Common myeloid progenitor, CD34-positive (primary cell): Measurements from ENCODE around the gene LRRTM2.

Experiments used
- CTCF ChIA-PET: fragments of 350-600 bp; sonication (Branson Sonifier 250); formaldehyde crosslinking; loops from one replicate; lab custom pipeline; 2021; ENCODE audit warnings: antibody characterized with exemption; lab: Charles Lee
- POLR2A ChIA-PET: fragments of 350-600 bp; sonication (Branson Sonifier 250); formaldehyde crosslinking; loops from one replicate; lab custom pipeline; 2021; ENCODE audit warnings: antibody characterized with exemption; lab: Charles Lee
- DNase-seq, 3 donors: peaks; one replicate each; pipeline versions ENCODE4 v3.0.0 to v3.0.0-alpha.2; 2013
- H3K27ac ChIP-seq, 2 experiments: 1 replicate in 1 of 2; 2 replicates in 1 of 2; pipeline ENCODE4 v1.7.0; 2013; ENCODE audit warnings: inconsistent platforms in 2 of 2, low read length in 2 of 2, mild to moderate bottlenecking in 2 of 2, low read depth in 1 of 2, moderate library complexity in 1 of 2; ENCODE audit not compliant: severe bottlenecking in 2 of 2, insufficient read depth in 1 of 2, poor library complexity in 1 of 2
- H3K27me3 ChIP-seq, 5 experiments: replicated peaks in 2 of 5; 1 replicate in 3 of 5; 2 replicates in 2 of 5; pipeline versions ENCODE4 v1.6.1 to v1.7.0; 2013; ENCODE audit warnings: low read length in 4 of 5, mild to moderate bottlenecking in 2 of 5, moderate library complexity in 2 of 5, inconsistent platforms in 1 of 5; ENCODE audit not compliant: insufficient read depth in 5 of 5, control insufficient read depth in 4 of 5
- H3K36me3 ChIP-seq, 4 experiments: 1 replicate in 2 of 4; 2 replicates in 2 of 4; pipeline versions ENCODE4 v1.6.1 to v1.7.0; 2013; ENCODE audit warnings: low read length in 3 of 4, control low read depth in 1 of 4, mild to moderate bottlenecking in 1 of 4; ENCODE audit not compliant: control insufficient read depth in 4 of 4, insufficient read depth in 4 of 4
- H3K4me1 ChIP-seq, 4 experiments: 1 replicate in 3 of 4; 2 replicates in 1 of 4; pipeline versions ENCODE4 v1.6.1 to v1.7.1; 2013; ENCODE audit warnings: low read length in 3 of 4, mild to moderate bottlenecking in 3 of 4, control low read depth in 1 of 4, inconsistent platforms in 1 of 4, moderate library complexity in 1 of 4; ENCODE audit not compliant: control insufficient read depth in 4 of 4, insufficient read depth in 4 of 4; ENCODE audit errors: control extremely low read depth in 1 of 4
- H3K4me3 ChIP-seq, 7 experiments: 1 replicate in 4 of 7; 2 replicates in 3 of 7; pipeline versions ENCODE4 v1.5.1 to v1.7.0; 2013; ENCODE audit warnings: mild to moderate bottlenecking in 7 of 7, low read length in 6 of 7, moderate library complexity in 6 of 7, inconsistent platforms in 2 of 7, low read depth in 2 of 7, control low read depth in 1 of 7; ENCODE audit not compliant: insufficient read depth in 4 of 7, control insufficient read depth in 1 of 7; ENCODE audit errors: extremely low read depth in 1 of 7
- H3K9me3 ChIP-seq, 5 experiments: 1 replicate in 4 of 5; 2 replicates in 1 of 5; pipeline versions ENCODE4 v1.6.1 to v1.7.1; 2013; ENCODE audit warnings: low read length in 4 of 5, mild to moderate bottlenecking in 2 of 5, inconsistent platforms in 1 of 5, low read depth in 1 of 5, moderate library complexity in 1 of 5; ENCODE audit not compliant: control insufficient read depth in 4 of 5, insufficient read depth in 2 of 5; ENCODE audit errors: control extremely low read depth in 1 of 5
- WGBS: methylation state at CpG from one replicate; pipeline ENCODE4 v1.1.5; 2013; ENCODE audit not compliant: insufficient coverage; 5-methylcytosine and 5-hydroxymethylcytosine counted together

LRRTM2 gene

GRCh38 chr5:138853132-138853531, 22.0 kb downstream of the LRRTM2 start:
- ChIA-PET POLR2A (no interaction called here), CTCF (interaction anchor here (1.4 kb wide), 1 partner anchor 64 kb away, joined by 5 read pairs; no protein-coding TSS in a partner anchor)
- Histone ChIP-seq H3K4me3 (no peak overlapping the region), H3K9me3 (no peaks in the 10 kb centered on the region), H3K27me3 (no peaks in the 10 kb centered on the region), H3K27ac (no peak overlapping the region), H3K4me1 (peaks cover 0 to 4% (median under 1%) of the 10 kb centered on the region in 4 experiments), H3K36me3 (no peaks in the 10 kb centered on the region)
- WGBS, result 100% methylated on average over 1 of the region's 9 CpGs
- no peak for DNase-seq

- H3K4me3 ChIP-seq, result no peak overlapping the region
- H3K27ac ChIP-seq, result no peak overlapping the region
- CTCF ChIA-PET, result no interaction called here
These were observed 24.2 kb downstream of the LRRTM2 start for GRCh38 chr5:138850865-138851435.

GRCh38 chr5:138849882-138850281, 25.3 kb downstream of the LRRTM2 start:
- no peak overlapping the region for H3K27ac ChIP-seq
- 100% methylated on average over 1 of the region's 1 CpG for WGBS
- DNase-seq, result no peak
- H3K4me1 ChIP-seq, result peaks cover 0 to 4% (median 2%) of the 10 kb centered on the region in 4 experiments
- ChIA-PET CTCF (no interaction called here), POLR2A (no interaction called here)
- H3K27me3 ChIP-seq, result no peaks in the 10 kb centered on the region
- H3K4me3 ChIP-seq, result no peak overlapping the region
- no peaks in the 10 kb centered on the region for H3K9me3 ChIP-seq
- no peaks in the 10 kb centered on the region for H3K36me3 ChIP-seq

More at GRCh38 chr5:138850865-138851435, 24.2 kb downstream of the LRRTM2 start:
- Histone ChIP-seq H3K27me3 (no peaks in the 10 kb centered on the region), H3K9me3 (no peaks in the 10 kb centered on the region), H3K36me3 (no peaks in the 10 kb centered on the region), H3K4me1 (peaks cover 0 to 4% (median under 1%) of the 10 kb centered on the region in 4 experiments)
- peak; percentile 7 to 33 (median 9) for DNase-seq
- POLR2A ChIA-PET, result no interaction called here
- WGBS, result 18% methylated on average over 1 of the region's 2 CpGs

DNA sequence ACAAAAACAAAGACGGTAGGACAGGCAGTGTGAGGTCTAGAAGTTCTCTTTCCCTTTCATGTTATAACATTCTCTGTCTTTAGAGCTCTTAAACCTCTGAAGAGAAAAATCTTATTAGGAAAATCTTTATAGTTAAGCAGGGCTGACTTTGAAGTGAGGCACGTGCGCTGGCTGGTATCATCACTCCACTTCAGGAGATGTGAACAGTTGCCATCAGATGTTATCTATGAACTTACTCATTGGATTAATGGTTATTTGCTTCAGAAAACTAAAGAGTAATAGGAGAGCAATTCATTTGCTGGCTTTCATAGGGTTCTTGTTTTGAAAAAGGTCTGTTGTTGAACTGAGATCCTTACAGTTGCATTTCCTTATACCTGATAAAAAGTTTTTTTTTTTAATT, 25.7 kb downstream of the LRRTM2 start:
- ChIA-PET POLR2A (no interaction called here), CTCF (no interaction called here)
- no peak for DNase-seq
- Histone ChIP-seq H3K36me3 (no peaks in the 10 kb centered on the region), H3K27me3 (no peaks in the 10 kb centered on the region), H3K9me3 (no peaks in the 10 kb centered on the region), H3K4me3 (no peak overlapping the region), H3K27ac (no peak overlapping the region), H3K4me1 (peaks cover 0 to 4% (median 2%) of the 10 kb centered on the region in 4 experiments)
- 90% methylated on average over 2 of the region's 3 CpGs for WGBS

DNA sequence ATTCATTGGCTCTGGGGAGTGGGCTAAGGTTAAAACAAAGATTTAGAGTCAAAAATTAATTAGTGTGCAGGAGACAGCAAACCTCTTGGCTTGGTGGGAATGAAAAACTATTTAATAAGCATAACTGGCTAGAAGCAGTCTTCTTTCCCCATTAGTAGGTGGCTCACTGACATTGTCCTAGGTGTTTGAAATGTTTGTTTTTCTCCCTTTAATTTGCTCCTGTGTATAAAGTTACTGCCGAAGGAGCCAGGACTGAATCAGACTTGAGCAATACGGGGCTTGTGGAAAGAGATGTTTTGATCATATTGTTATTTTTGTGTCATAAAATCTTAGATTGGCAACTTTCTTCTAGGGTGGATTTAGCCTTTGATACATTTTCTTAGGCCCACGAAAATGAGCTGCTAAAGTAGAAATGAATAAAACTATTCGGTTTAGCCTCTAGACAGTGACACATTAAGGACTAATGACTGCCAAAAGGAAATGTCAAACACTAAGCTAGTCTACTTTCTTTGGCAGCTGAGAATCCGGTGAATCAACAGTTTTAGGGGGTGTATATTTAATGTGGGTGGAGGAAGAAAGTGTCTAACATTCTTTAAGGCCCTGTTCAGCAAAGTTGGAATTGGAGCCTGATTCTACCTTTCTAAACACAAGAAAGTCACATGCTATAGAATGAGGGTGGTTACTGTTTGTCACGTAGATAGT, 30.2 kb downstream of the LRRTM2 start:
- DNase-seq, result peak in 2 of 3 donors; percentile 16 to 54
- no peaks in the 10 kb centered on the region for H3K9me3 ChIP-seq
- peaks cover 0 to 4% (median 2%) of the 10 kb centered on the region in 4 experiments for H3K4me1 ChIP-seq
- no peak overlapping the region for H3K27ac ChIP-seq
- H3K27me3 ChIP-seq, result no peaks in the 10 kb centered on the region
- WGBS, result 56% methylated on average over 5 of the region's 6 CpGs
- H3K4me3 ChIP-seq, result no peak overlapping the region
- ChIA-PET POLR2A (no interaction called here), CTCF (interaction anchor here (0.8 to 1.0 kb wide), 2 partner anchors 19 to 83 kb away, joined by 3 read pairs; no protein-coding TSS in a partner anchor)
- no peaks in the 10 kb centered on the region for H3K36me3 ChIP-seq

GRCh38 chr5:138844125-138844461, 31.0 kb downstream of the LRRTM2 start:
- no peaks in the 10 kb centered on the region for H3K27me3 ChIP-seq
- WGBS, result 100% methylated on average over 4 of the region's 4 CpGs
- H3K27ac ChIP-seq, result no peak overlapping the region
- CTCF ChIA-PET, result no interaction called here
- no peaks in the 10 kb centered on the region for H3K9me3 ChIP-seq
- no peaks in the 10 kb centered on the region for H3K36me3 ChIP-seq
- DNase-seq, result no peak
- no peak overlapping the region for H3K4me3 ChIP-seq
- POLR2A ChIA-PET, result no interaction called here
- peaks cover 0 to 2% (median 0%) of the 10 kb centered on the region in 4 experiments for H3K4me1 ChIP-seq
